HepG2 (cell line): ENCODE data around the gene MYO7A. TPM values are rescaled to one million over a fixed set of nuclear protein-coding genes. Genes with fewer than 3 reads are reported as not detected.

Experiments used
- HOXA3 ChIP-seq: sonication (generic); formaldehyde crosslinking; IDR thresholded peaks from 2 replicates; pipeline ENCODE4 v1.5.0; 2020; ENCODE audit warnings: missing genetic modification reagents
- ONECUT2 ChIP-seq: sonication (generic); formaldehyde crosslinking; IDR thresholded peaks from 2 replicates; pipeline ENCODE4 v1.4.0; 2020; ENCODE audit warnings: missing genetic modification reagents
- PHB2 ChIP-seq: fragments of 450-650 bp; IDR thresholded peaks from 2 replicates; pipeline ENCODE4 v1.6.1; 2018; ENCODE audit not compliant: partially characterized antibody
- PLSCR1 ChIP-seq: sonication (generic); formaldehyde crosslinking; IDR thresholded peaks from 2 replicates; pipeline ENCODE4 v1.5.0; 2020; ENCODE audit warnings: missing genetic modification reagents, mild to moderate bottlenecking, borderline replicate concordance
- RAD21 ChIP-seq: fragments of 450-650 bp; formaldehyde crosslinking; IDR thresholded peaks from 2 replicates; pipeline ENCODE4 v1.5.0; 2020; ENCODE audit warnings: mild to moderate bottlenecking
- SMC3 ChIP-seq: IDR thresholded peaks from 2 replicates; pipeline ENCODE4 v1.6.1; 2011; ENCODE audit warnings: low read length, improper control_type of control experiment
- STAG1 ChIP-seq: sonication (generic); formaldehyde crosslinking; IDR thresholded peaks from 2 replicates; pipeline ENCODE4 v1.4.0; 2020; ENCODE audit warnings: missing genetic modification reagents
- TFDP1 ChIP-seq: IDR thresholded peaks from 2 replicates; pipeline ENCODE4 v1.6.1; 2016; ENCODE audit warnings: missing compliant biosample characterization, missing genetic modification reagents, borderline replicate concordance
- XRCC5 ChIP-seq: fragments of 200-400 bp; formaldehyde crosslinking; optimal IDR thresholded peaks from 2 replicates; pipeline ENCODE3; 2017; ENCODE audit warnings: mild to moderate bottlenecking, low read length
- ZNF20 ChIP-seq: sonication (generic); formaldehyde crosslinking; IDR thresholded peaks from 2 replicates; pipeline ENCODE4 v1.4.0; 2020; ENCODE audit warnings: mild to moderate bottlenecking, moderate library complexity, missing genetic modification reagents
- ZNF251 ChIP-seq: sonication (generic); formaldehyde crosslinking; IDR thresholded peaks from 2 replicates; pipeline ENCODE4 v1.9.0; 2021; ENCODE audit warnings: mild to moderate bottlenecking, missing genetic modification reagents
- ZNF263 ChIP-seq: sonication (generic); formaldehyde crosslinking; IDR thresholded peaks from 2 replicates; pipeline ENCODE4 v1.4.0; 2020; ENCODE audit warnings: missing genetic modification reagents
- polyA plus RNA-seq, 8 experiments: library from polyadenylated mRNA; depleted of rRNA in 3 of 8; stranded (reverse) in 7 of 8; unstranded in 1 of 8; fragments of >200 nt; fragmentation: Illumina TruSeq in 4 of 8; extraction: Trizol in 4 of 8; gene quantifications; 2 replicates each; pipeline versions ENCODE4 v1.2.1 to v1.2.3, GENCODE V29; 2011 to 2016; ENCODE audit warnings: low read depth in 4 of 8, missing spikeins in 1 of 8, mixed read lengths in 1 of 8; ENCODE audit not compliant: insufficient read depth in 1 of 8
- total RNA-seq, 5 experiments: library from RNA; depleted of rRNA; stranded (reverse); fragments of >200 nt; fragmentation: Illumina TruSeq; extraction: Trizol; gene quantifications; 2 replicates each; pipeline ENCODE4 v1.2.3, GENCODE V29; 2016; ENCODE audit warnings: low read depth in 1 of 5
- TF ChIP-seq, protein P1 (sequence below), 2 experiments: sonication (generic) in 1 of 2; formaldehyde crosslinking in 1 of 2; IDR thresholded peaks; 2 replicates each; pipeline versions ENCODE4 v1.4.0 to v1.6.1; 2018 to 2020; ENCODE audit warnings: missing genetic modification reagents in 2 of 2, borderline replicate concordance in 1 of 2, low read depth in 1 of 2, mild to moderate bottlenecking in 1 of 2, missing biosample characterization in 1 of 2
- TF ChIP-seq, protein P2 (sequence below): sonication (generic); formaldehyde crosslinking; IDR thresholded peaks from 2 replicates; pipeline ENCODE4 v1.5.0; 2020; ENCODE audit warnings: mild to moderate bottlenecking, missing genetic modification reagents, moderate library complexity
- TF ChIP-seq, protein P3 (sequence below): sonication (generic); formaldehyde crosslinking; IDR thresholded peaks from 2 replicates; pipeline ENCODE4 v1.5.1; 2020; ENCODE audit warnings: mild to moderate bottlenecking, missing genetic modification reagents, moderate library complexity

Gene MYO7A
- total and polyA plus RNA-seq, 2 of the 13 experiments (the other 11 are each of a cell fraction or from before 2014, with no cell fraction given) = 7.5 to 10.0 TPM

DNA sequence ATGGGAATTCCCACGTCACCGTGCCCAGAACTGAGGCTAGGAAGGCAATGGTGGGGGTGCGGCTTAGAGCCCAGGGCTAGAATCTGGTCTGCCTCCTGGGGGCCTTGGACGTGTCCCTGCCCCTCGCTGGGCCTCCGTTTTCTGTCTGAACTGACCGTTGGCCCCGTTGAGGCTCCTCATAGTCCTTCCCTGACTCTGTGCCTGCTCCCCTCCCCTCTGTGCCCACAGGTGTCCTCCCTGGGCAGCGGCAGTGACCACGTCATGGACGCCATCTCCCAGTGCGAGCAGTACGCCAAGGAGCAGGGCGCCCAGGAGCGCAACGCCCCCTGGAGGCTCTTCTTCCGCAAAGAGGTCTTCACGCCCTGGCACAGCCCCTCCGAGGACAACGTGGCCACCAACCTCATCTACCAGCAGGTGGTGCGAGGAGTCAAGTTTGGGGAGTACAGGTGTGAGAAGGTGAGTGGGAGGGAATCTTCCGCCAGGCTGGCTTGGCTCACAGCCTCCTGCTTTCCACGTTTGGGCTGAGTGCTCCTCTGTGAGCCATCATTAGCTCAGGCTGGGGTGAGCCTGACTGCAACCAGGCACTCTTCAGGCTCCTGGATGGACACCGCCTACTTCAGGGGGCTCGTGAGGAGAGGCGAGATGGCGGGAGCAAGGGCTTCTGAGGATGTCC lies 63.9 kb downstream of the MYO7A start (continued):
- TF ChIP-seq, protein P1, sequence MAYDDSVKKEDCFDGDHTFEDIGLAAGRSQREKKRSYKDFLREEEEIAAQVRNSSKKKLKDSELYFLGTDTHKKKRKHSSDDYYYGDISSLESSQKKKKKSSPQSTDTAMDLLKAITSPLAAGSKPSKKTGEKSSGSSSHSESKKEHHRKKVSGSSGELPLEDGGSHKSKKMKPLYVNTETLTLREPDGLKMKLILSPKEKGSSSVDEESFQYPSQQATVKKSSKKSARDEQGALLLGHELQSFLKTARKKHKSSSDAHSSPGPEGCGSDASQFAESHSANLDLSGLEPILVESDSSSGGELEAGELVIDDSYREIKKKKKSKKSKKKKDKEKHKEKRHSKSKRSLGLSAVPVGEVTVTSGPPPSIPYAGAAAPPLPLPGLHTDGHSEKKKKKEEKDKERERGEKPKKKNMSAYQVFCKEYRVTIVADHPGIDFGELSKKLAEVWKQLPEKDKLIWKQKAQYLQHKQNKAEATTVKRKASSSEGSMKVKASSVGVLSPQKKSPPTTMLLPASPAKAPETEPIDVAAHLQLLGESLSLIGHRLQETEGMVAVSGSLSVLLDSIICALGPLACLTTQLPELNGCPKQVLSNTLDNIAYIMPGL (CRISPR knock-in tag; IDR thresholded peaks at IDR 0.05; ENCODE audit: borderline replicate concordance in 1 of 2, low read depth in 1 of 2) = no peak
- TF ChIP-seq ZNF263 (CRISPR knock-in tag) (peak; percentile 38; the same call in 1 of the 2 replicates), ZNF251 (CRISPR knock-in tag) (no peak), HOXA3 (CRISPR knock-in tag) (peak; percentile 31; the same call in 1 of the 2 replicates), TFDP1 (CRISPR knock-in tag) (peak; percentile 27; the same call in 1 of the 2 replicates), PHB2 (no peak), ONECUT2 (CRISPR knock-in tag) (no peak), STAG1 (peak; percentile 86), RAD21 (peak; percentile 57), SMC3 (peak; percentile 49), ZNF20 (no peak), XRCC5 (peak; percentile 40), PLSCR1 (CRISPR knock-in tag) (no peak)
- TF ChIP-seq, protein P2, sequence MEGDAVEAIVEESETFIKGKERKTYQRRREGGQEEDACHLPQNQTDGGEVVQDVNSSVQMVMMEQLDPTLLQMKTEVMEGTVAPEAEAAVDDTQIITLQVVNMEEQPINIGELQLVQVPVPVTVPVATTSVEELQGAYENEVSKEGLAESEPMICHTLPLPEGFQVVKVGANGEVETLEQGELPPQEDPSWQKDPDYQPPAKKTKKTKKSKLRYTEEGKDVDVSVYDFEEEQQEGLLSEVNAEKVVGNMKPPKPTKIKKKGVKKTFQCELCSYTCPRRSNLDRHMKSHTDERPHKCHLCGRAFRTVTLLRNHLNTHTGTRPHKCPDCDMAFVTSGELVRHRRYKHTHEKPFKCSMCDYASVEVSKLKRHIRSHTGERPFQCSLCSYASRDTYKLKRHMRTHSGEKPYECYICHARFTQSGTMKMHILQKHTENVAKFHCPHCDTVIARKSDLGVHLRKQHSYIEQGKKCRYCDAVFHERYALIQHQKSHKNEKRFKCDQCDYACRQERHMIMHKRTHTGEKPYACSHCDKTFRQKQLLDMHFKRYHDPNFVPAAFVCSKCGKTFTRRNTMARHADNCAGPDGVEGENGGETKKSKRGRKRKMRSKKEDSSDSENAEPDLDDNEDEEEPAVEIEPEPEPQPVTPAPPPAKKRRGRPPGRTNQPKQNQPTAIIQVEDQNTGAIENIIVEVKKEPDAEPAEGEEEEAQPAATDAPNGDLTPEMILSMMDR = peak; percentile 81
- TF ChIP-seq, protein P3, sequence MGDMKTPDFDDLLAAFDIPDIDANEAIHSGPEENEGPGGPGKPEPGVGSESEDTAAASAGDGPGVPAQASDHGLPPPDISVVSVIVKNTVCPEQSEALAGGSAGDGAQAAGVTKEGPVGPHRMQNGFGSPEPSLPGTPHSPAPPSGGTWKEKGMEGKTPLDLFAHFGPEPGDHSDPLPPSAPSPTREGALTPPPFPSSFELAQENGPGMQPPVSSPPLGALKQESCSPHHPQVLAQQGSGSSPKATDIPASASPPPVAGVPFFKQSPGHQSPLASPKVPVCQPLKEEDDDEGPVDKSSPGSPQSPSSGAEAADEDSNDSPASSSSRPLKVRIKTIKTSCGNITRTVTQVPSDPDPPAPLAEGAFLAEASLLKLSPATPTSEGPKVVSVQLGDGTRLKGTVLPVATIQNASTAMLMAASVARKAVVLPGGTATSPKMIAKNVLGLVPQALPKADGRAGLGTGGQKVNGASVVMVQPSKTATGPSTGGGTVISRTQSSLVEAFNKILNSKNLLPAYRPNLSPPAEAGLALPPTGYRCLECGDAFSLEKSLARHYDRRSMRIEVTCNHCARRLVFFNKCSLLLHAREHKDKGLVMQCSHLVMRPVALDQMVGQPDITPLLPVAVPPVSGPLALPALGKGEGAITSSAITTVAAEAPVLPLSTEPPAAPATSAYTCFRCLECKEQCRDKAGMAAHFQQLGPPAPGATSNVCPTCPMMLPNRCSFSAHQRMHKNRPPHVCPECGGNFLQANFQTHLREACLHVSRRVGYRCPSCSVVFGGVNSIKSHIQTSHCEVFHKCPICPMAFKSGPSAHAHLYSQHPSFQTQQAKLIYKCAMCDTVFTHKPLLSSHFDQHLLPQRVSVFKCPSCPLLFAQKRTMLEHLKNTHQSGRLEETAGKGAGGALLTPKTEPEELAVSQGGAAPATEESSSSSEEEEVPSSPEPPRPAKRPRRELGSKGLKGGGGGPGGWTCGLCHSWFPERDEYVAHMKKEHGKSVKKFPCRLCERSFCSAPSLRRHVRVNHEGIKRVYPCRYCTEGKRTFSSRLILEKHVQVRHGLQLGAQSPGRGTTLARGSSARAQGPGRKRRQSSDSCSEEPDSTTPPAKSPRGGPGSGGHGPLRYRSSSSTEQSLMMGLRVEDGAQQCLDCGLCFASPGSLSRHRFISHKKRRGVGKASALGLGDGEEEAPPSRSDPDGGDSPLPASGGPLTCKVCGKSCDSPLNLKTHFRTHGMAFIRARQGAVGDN (CRISPR knock-in tag) = peak; percentile 39; the same call in 1 of the 2 replicates
- TF ChIP-seq, all 625 proteins: peak for 14
